Glutamatergic neuron (in vitro differentiated cells): Measurements from ENCODE around the gene CSNK1A1. TPM values are rescaled to one million over a fixed set of nuclear protein-coding genes. Genes with fewer than 3 reads are reported as not detected.

Source experiments
- DNase-seq: peaks from one replicate; pipeline ENCODE4 v3.0.0; 2022
- H3K27ac Mint-ChIP-seq: one replicate; pipeline ENCODE4 v1.8.0; 2020; ENCODE audit warnings: mild to moderate bottlenecking, mixed read lengths, inconsistent platforms; ENCODE audit not compliant: unreplicated experiment
- H3K27me3 Mint-ChIP-seq: one replicate; pipeline ENCODE4 v1.8.0; 2020; ENCODE audit warnings: mild to moderate bottlenecking, moderate library complexity, mixed read lengths, inconsistent platforms; ENCODE audit not compliant: unreplicated experiment
- H3K36me3 Mint-ChIP-seq: one replicate; pipeline ENCODE4 v1.8.0; 2020; ENCODE audit warnings: mild to moderate bottlenecking, mixed read lengths, inconsistent platforms; ENCODE audit not compliant: unreplicated experiment
- H3K4me1 Mint-ChIP-seq: one replicate; pipeline ENCODE4 v1.8.0; 2020; ENCODE audit warnings: mild to moderate bottlenecking, low read depth, mixed read lengths, inconsistent platforms; ENCODE audit not compliant: unreplicated experiment
- H3K4me3 Mint-ChIP-seq: one replicate; pipeline ENCODE4 v1.8.0; 2020; ENCODE audit warnings: mild to moderate bottlenecking, mixed read lengths, inconsistent platforms; ENCODE audit not compliant: unreplicated experiment
- H3K9me3 Mint-ChIP-seq: one replicate; pipeline ENCODE4 v1.8.0; 2020; ENCODE audit warnings: mild to moderate bottlenecking, moderate library complexity, mixed read lengths, inconsistent platforms; ENCODE audit not compliant: unreplicated experiment
- CTCF ChIP-seq: fragments of 200-600 bp; sonication (generic); IDR thresholded peaks from one replicate; pipeline ENCODE4 v1.5.0; 2021; ENCODE audit not compliant: partially characterized antibody, unreplicated experiment
- total RNA-seq: library from RNA; stranded (reverse); fragmentation: NEBNext Ultra II Directional; extraction: Animal tissue kit (Norgen Biotek cat#: 25700); gene quantifications from one replicate; pipeline ENCODE4 v1.2.1, GENCODE V29; 2021; ENCODE audit not compliant: unreplicated experiment

CSNK1A1 gene
- total RNA-seq, 1 donor from 2014 or later: 289 TPM

GRCh38 chr5:149550594-149551226, 529 bp downstream of the CSNK1A1 start:
- Mint-ChIP-seq H3K4me1 (peaks cover 11% of the 10 kb centered on the region), H3K4me3 (peak overlapping the region; percentile 97), H3K27me3 (peaks cover 13% of the 10 kb centered on the region), H3K36me3 (no peaks in the 10 kb centered on the region), H3K9me3 (peaks cover 14% of the 10 kb centered on the region), H3K27ac (peak overlapping the region; percentile 99)
- TF ChIP-seq CTCF: no peak
- DNase-seq: no peak

GRCh38 chr5:149550268-149550583, 1.0 kb downstream of the CSNK1A1 start:
- Mint-ChIP-seq H3K9me3 (peaks cover 14% of the 10 kb centered on the region), H3K4me3 (peak overlapping the region; percentile 97), H3K36me3 (no peaks in the 10 kb centered on the region), H3K27ac (peak overlapping the region; percentile 99), H3K27me3 (peaks cover 13% of the 10 kb centered on the region), H3K4me1 (peaks cover 13% of the 10 kb centered on the region)
- DNase-seq: no peak
- no peak for TF ChIP-seq CTCF

GRCh38 chr5:149549461-149550267, 1.6 kb downstream of the CSNK1A1 start:
- peaks cover 14% of the 10 kb centered on the region for H3K9me3 Mint-ChIP-seq
- TF ChIP-seq CTCF: no peak
- peaks cover 13% of the 10 kb centered on the region for H3K27me3 Mint-ChIP-seq
- no peaks in the 10 kb centered on the region for H3K36me3 Mint-ChIP-seq
- H3K4me1 Mint-ChIP-seq: peaks cover 13% of the 10 kb centered on the region
- peak overlapping the region; percentile 99 for H3K27ac Mint-ChIP-seq
- DNase-seq: no peak
- H3K4me3 Mint-ChIP-seq: peak overlapping the region; percentile 97

- no peak for TF ChIP-seq CTCF
- H3K9me3 Mint-ChIP-seq: peaks cover 14% of the 10 kb centered on the region
- H3K27ac Mint-ChIP-seq: peak overlapping the region; percentile 48
- no peaks in the 10 kb centered on the region for H3K36me3 Mint-ChIP-seq
- H3K27me3 Mint-ChIP-seq: peaks cover 13% of the 10 kb centered on the region
- peak overlapping the region; percentile 84 for H3K4me3 Mint-ChIP-seq
- no peak for DNase-seq
- H3K4me1 Mint-ChIP-seq: peaks cover 24% of the 10 kb centered on the region
These were observed 4.3 kb downstream of the CSNK1A1 start for GRCh38 chr5:149546974-149547373.

GRCh38 chr5:149545327-149545726, 5.9 kb downstream of the CSNK1A1 start:
- Mint-ChIP-seq H3K4me3 (no peak overlapping the region), H3K36me3 (no peaks in the 10 kb centered on the region), H3K9me3 (peaks cover 8% of the 10 kb centered on the region), H3K27me3 (peaks cover 4% of the 10 kb centered on the region), H3K4me1 (peaks cover 30% of the 10 kb centered on the region), H3K27ac (no peak overlapping the region)
- DNase-seq: no peak
- TF ChIP-seq CTCF: no peak
